Epithelial cell of proximal tubule (primary cell): Measurements from ENCODE around the gene PSMD2. TPM values are rescaled to one million over a fixed set of nuclear protein-coding genes. Genes with fewer than 3 reads are reported as not detected.

Source experiments
- DNase-seq: peaks from one replicate; pipeline ENCODE4 v3.0.0-alpha.2; 2011; ENCODE audit warnings: low read depth
- H3K4me3 ChIP-seq: 2 replicates; pipeline ENCODE4 v1.5.1; 2011; ENCODE audit warnings: low read depth, mild to moderate bottlenecking, low read length
- CTCF ChIP-seq: conservative IDR thresholded peaks from 2 replicates; pipeline ENCODE4 v1.5.1; 2012; ENCODE audit warnings: low read depth, mild to moderate bottlenecking, low read length
- total RNA-seq: library from RNA; depleted of rRNA; stranded (reverse); fragments of >200 nt; gene quantifications from 2 replicates; pipeline ENCODE4 v1.2.3, GENCODE V29; 2015

PSMD2 gene
- total RNA-seq, 1 donor from 2014 or later, result 506 TPM

GRCh38 chr3:184352149-184352785 lies 53.2 kb downstream of the PSMD2 start:
- no peak for DNase-seq
- H3K4me3 ChIP-seq, result no peak overlapping the region
- TF ChIP-seq CTCF, result no peak

GRCh38 chr3:184352897-184353545 lies 54.0 kb downstream of the PSMD2 start:
- no peak overlapping the region for H3K4me3 ChIP-seq
- no peak for TF ChIP-seq CTCF
- no peak for DNase-seq

- no peak for DNase-seq
- no peak overlapping the region for H3K4me3 ChIP-seq
- no peak for TF ChIP-seq CTCF
Observed at GRCh38 chr3:184353546-184353941, 54.5 kb downstream of the PSMD2 start.

- TF ChIP-seq CTCF, result peak; percentile 80
- H3K4me3 ChIP-seq, result no peak overlapping the region
- no peak for DNase-seq
Observed at GRCh38 chr3:184354121-184354728, 55.2 kb downstream of the PSMD2 start.

- TF ChIP-seq CTCF, result no peak
- no peak for DNase-seq
- H3K4me3 ChIP-seq, result no peak overlapping the region
Observed at GRCh38 chr3:184354754-184355153, 55.7 kb downstream of the PSMD2 start.

- no peak for TF ChIP-seq CTCF
- no peak for DNase-seq
- H3K4me3 ChIP-seq, result no peak overlapping the region
Observed at GRCh38 chr3:184355261-184356040, 56.4 kb downstream of the PSMD2 start.
